ENCODE measurements around the gene SRCIN1.
A peak's percentile ranks its signal among the peaks of the same experiment; 100 is the strongest.
"Not testable (repeated sequence)": the region's sequence is repeated elsewhere in the genome, so short reads cannot be mapped to it uniquely, and the experiment has no call there.

Gene SRCIN1

DNA sequence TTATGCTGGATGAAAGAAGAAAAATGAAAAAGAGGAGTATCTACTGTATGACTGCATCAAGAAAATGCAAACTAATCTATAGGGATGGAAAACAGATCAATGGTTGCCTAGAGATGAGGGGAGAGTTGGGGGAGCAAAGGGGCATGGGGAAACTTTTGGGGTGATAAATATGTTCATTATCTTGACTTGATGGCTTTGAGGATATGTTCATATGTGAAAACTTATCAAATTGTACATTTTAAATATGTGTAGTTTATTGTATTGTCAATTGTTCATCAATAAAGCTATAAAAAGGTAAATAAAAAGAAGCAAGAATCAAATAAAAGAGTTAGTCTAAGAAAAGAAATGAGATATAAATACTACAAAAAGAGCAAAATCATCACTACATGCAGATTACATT is 19.7 kb upstream of the SRCIN1 start:
- TF ChIP-seq, protein P1, sequence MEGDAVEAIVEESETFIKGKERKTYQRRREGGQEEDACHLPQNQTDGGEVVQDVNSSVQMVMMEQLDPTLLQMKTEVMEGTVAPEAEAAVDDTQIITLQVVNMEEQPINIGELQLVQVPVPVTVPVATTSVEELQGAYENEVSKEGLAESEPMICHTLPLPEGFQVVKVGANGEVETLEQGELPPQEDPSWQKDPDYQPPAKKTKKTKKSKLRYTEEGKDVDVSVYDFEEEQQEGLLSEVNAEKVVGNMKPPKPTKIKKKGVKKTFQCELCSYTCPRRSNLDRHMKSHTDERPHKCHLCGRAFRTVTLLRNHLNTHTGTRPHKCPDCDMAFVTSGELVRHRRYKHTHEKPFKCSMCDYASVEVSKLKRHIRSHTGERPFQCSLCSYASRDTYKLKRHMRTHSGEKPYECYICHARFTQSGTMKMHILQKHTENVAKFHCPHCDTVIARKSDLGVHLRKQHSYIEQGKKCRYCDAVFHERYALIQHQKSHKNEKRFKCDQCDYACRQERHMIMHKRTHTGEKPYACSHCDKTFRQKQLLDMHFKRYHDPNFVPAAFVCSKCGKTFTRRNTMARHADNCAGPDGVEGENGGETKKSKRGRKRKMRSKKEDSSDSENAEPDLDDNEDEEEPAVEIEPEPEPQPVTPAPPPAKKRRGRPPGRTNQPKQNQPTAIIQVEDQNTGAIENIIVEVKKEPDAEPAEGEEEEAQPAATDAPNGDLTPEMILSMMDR (IDR thresholded peaks at IDR 0.05; ENCODE audit: insufficient read depth, low read length, poor library complexity, severe bottlenecking), result no peak
- no peak overlapping the region for H3K4me3 ChIP-seq (replicated peaks; ENCODE audit: low read depth, low read length)
- no peak for DNase-seq (ENCODE audit: extremely low read depth, insufficient read length)
- H3K27me3 ChIP-seq (replicated peaks; ENCODE audit: control insufficient read depth, insufficient read depth, low read length), result no peaks in the 10 kb centered on the region
- H3K36me3 ChIP-seq (ENCODE audit: control insufficient read depth, insufficient read depth, low read length), result no peaks in the 10 kb centered on the region

DNA sequence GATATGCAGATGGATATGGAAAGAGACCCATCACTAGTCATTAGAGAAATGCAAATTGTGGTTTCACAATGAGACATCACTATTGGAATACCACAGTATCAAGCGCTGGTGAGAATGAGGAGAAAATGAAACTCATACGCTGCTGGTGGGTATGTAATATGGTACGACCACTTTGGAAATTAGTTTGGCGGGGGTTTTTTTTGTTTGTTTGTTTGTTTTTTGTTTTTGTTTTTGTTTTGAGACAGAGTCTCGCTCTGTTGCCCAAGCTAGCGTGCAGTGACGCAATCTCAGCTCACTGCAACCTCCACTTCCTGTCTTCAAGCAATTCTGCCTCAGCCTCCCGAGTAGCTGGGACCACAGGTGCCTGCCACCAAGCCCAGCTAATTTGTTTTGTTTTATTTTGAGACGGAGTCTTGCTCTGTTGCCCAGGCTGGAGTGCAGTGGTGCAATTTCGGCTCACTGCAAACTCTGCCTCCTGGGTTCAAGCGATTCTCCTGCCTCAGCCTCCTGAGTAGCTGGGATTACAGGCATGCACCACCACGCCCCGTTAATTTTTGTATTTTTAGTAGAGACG is 19.1 kb upstream of the SRCIN1 start:
- not testable (repeated sequence) for H3K36me3 ChIP-seq (ENCODE audit: control insufficient read depth, insufficient read depth, low read length); H3K27me3 ChIP-seq (replicated peaks; ENCODE audit: control insufficient read depth, insufficient read depth, low read length)
- H3K4me3 ChIP-seq (replicated peaks; ENCODE audit: low read depth, low read length), result peak overlapping the region; percentile 51
- peak; percentile 68 for DNase-seq (ENCODE audit: extremely low read depth, insufficient read length)

DNA sequence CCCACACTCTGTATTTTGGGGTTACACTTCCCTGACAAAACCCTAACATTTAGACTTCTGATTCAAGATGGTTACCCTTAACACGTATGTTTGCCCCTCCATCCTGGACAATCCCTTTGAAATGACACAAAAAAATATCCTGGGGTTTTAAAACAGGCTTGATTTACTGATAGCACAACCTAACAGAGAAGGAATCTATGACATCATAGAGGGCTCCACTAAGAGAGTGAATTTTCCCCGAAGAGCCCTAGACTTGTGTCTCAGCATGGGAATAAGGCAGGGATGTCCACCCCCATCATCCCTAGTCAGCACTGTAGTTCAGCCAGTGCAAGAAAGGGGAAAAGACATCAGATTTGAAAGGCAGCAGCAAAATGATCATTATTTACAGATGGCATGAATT is 15.8 kb upstream of the SRCIN1 start:
- H3K27me3 ChIP-seq (replicated peaks; ENCODE audit: control insufficient read depth, insufficient read depth, low read length), result no peaks in the 10 kb centered on the region
- TF ChIP-seq, protein P1 (IDR thresholded peaks at IDR 0.05; ENCODE audit: insufficient read depth, low read length, poor library complexity, severe bottlenecking), result no peak
- H3K4me3 ChIP-seq (replicated peaks; ENCODE audit: low read depth, low read length), result no peak overlapping the region
- no peaks in the 10 kb centered on the region for H3K36me3 ChIP-seq (ENCODE audit: control insufficient read depth, insufficient read depth, low read length)
- no peak for DNase-seq (ENCODE audit: extremely low read depth, insufficient read length)

- TF ChIP-seq, protein P1 (IDR thresholded peaks at IDR 0.05; ENCODE audit: insufficient read depth, low read length, poor library complexity, severe bottlenecking), result no peak
- Histone ChIP-seq H3K36me3 (ENCODE audit: control insufficient read depth, insufficient read depth, low read length) (no peaks in the 10 kb centered on the region), H3K27me3 (replicated peaks; ENCODE audit: control insufficient read depth, insufficient read depth, low read length) (no peaks in the 10 kb centered on the region), H3K4me3 (replicated peaks; ENCODE audit: low read depth, low read length) (no peak overlapping the region)
- DNase-seq (ENCODE audit: extremely low read depth, insufficient read length), result no peak
Observed at GRCh38 chr17:38620551-38621277, 15.0 kb upstream of the SRCIN1 start.

GRCh38 chr17:38619937-38620550 is 14.3 kb upstream of the SRCIN1 start:
- H3K36me3 ChIP-seq (ENCODE audit: control insufficient read depth, insufficient read depth, low read length), result no peaks in the 10 kb centered on the region
- no peak for DNase-seq (ENCODE audit: extremely low read depth, insufficient read length)
- TF ChIP-seq, protein P1 (IDR thresholded peaks at IDR 0.05; ENCODE audit: insufficient read depth, low read length, poor library complexity, severe bottlenecking), result no peak
- H3K27me3 ChIP-seq (replicated peaks; ENCODE audit: control insufficient read depth, insufficient read depth, low read length), result no peaks in the 10 kb centered on the region
- no peak overlapping the region for H3K4me3 ChIP-seq (replicated peaks; ENCODE audit: low read depth, low read length)

- no peak for DNase-seq (ENCODE audit: extremely low read depth, insufficient read length)
- no peaks in the 10 kb centered on the region for H3K36me3 ChIP-seq (ENCODE audit: control insufficient read depth, insufficient read depth, low read length)
- no peaks in the 10 kb centered on the region for H3K27me3 ChIP-seq (replicated peaks; ENCODE audit: control insufficient read depth, insufficient read depth, low read length)
- TF ChIP-seq, protein P1 (IDR thresholded peaks at IDR 0.05; ENCODE audit: insufficient read depth, low read length, poor library complexity, severe bottlenecking), result no peak
- no peak overlapping the region for H3K4me3 ChIP-seq (replicated peaks; ENCODE audit: low read depth, low read length)
Observed at GRCh38 chr17:38619451-38619795, 13.7 kb upstream of the SRCIN1 start.

Data from GM06990 (cell line).